OCI-LY3 (cell line): Measurements from ENCODE around the gene KATNB1.

Experiments
- EZH2phosphoT487 ChIP-seq: fragments of 200-600 bp; shearing (Covaris generic); IDR thresholded peaks from 2 replicates; pipeline ENCODE4 v1.6.1; 2018; ENCODE audit warnings: antibody characterized with exemption, mixed run types, low read depth
- TF ChIP-seq, protein P1 (sequence below): fragments of 200-600, 300-600 bp; sonication (generic); IDR thresholded peaks from 2 replicates; pipeline ENCODE4 v1.5.1; 2014; ENCODE audit warnings: antibody characterized with exemption, low read length, low read depth

DNA sequence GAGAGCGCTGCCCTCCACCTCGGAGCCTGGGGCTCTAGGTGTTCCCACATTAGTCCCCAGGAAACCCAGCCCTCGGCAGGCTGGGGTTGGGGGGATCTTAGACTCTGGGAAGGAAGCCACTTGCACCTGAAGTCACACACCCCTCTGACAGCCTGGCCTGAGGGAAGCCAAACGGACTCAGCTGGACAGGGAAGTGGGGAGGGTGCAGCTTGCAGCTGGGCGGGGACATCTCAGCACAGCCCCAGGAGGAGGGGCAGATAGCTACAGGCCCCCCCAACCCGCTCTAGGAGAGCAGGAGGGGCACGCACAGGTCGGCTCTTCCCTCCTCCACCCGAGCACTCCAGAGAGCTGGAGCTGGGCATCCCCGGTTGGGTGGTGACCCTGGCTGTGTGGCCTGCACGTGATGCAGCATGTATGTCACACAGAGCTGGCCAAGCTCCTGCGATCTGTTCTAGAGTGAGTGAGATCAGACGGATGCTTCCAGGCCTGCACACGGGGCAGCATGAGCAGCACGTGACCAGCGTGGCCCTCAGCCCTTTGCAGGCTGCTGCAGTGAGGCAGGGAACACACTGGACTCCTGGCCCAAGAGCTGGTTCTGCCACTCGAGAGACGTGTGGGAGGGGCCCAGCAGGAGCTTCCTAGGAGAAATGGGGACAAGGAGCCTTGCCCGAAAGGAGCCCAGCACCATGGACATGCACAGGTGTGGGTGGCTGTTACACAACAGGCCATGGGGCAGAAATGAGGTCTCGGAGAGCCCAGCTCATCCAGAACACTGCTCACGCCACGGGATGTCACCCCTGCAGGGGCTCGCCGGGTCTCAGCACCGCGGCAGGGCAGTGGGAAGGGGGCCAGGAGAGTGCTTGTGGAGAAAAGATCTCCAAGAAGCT, 51.3 kb downstream of the KATNB1 start:
- TF ChIP-seq, protein P1, sequence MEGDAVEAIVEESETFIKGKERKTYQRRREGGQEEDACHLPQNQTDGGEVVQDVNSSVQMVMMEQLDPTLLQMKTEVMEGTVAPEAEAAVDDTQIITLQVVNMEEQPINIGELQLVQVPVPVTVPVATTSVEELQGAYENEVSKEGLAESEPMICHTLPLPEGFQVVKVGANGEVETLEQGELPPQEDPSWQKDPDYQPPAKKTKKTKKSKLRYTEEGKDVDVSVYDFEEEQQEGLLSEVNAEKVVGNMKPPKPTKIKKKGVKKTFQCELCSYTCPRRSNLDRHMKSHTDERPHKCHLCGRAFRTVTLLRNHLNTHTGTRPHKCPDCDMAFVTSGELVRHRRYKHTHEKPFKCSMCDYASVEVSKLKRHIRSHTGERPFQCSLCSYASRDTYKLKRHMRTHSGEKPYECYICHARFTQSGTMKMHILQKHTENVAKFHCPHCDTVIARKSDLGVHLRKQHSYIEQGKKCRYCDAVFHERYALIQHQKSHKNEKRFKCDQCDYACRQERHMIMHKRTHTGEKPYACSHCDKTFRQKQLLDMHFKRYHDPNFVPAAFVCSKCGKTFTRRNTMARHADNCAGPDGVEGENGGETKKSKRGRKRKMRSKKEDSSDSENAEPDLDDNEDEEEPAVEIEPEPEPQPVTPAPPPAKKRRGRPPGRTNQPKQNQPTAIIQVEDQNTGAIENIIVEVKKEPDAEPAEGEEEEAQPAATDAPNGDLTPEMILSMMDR: no peak
- TF ChIP-seq EZH2phosphoT487: no peak
